Panc1 (cell line): ENCODE data around the gene PITPNB.

Experiments
- CTCF ChIP-seq: fragments of 450-650 bp; IDR thresholded peaks from 2 replicates; pipeline ENCODE4 v1.5.1; 2017; ENCODE audit warnings: mild to moderate bottlenecking
- POLR2AphosphoS5 ChIP-seq: IDR thresholded peaks from 2 replicates; pipeline ENCODE4 v1.6.1; 2012; ENCODE audit warnings: mild to moderate bottlenecking, low read depth, low read length, moderate library complexity
- REST ChIP-seq, 2 experiments: IDR thresholded peaks; 2 replicates each; pipeline ENCODE4 v1.6.1; 2011 to 2012; ENCODE audit warnings: low read depth in 2 of 2, control low read depth in 1 of 2, low read length in 1 of 2, mild to moderate bottlenecking in 1 of 2, moderate library complexity in 1 of 2; ENCODE audit not compliant: insufficient read depth in 1 of 2

- no peak for TF ChIP-seq CTCF
- TF ChIP-seq REST (IDR thresholded peaks at IDR 0.05; ENCODE audit: insufficient read depth in 1 of 2, low read depth in 2 of 2, low read length in 1 of 2), result no peak
- TF ChIP-seq POLR2AphosphoS5, result no peak
Measured at GRCh38 chr22:27814993-27815392, 104.1 kb downstream of the PITPNB start.
